Medulla oblongata (tissue), 1 donor: Measurements from ENCODE around the gene FKBP10.
A peak's percentile ranks its signal among the peaks of the same experiment; 100 is the strongest.

Experiments
- DNase-seq: peaks from one replicate; pipeline ENCODE4 v3.0.0-alpha.2; 2015; ENCODE audit errors: extremely low spot score

The FKBP10 gene

DNA sequence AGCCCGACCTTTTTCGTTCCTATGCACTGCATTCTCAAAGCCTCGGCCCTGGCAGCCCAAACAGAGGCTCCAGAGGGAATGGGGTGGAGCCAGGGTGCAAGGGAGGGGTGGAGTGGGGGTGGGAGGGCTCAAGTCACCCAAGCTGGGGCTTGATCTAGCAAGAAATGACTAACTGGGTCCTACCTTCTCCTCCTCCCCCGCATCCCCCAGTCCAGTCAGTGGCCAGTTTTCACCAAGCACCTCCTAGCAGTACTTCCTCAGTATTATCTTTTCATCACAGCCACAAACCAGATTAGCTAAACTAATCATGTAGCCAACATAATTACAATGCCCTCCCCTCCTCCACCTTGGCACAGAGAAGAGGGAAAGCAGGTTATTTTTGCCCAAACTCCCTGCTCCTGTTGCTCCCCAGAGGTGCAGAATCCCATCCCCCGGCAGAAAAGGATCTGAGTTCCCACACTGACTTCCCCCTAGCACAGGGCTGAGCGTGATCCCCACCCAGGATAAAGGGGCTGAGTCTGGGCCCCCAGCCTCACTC lies 28.5 kb upstream of the FKBP10 start:
- DNase-seq = no peak

DNA sequence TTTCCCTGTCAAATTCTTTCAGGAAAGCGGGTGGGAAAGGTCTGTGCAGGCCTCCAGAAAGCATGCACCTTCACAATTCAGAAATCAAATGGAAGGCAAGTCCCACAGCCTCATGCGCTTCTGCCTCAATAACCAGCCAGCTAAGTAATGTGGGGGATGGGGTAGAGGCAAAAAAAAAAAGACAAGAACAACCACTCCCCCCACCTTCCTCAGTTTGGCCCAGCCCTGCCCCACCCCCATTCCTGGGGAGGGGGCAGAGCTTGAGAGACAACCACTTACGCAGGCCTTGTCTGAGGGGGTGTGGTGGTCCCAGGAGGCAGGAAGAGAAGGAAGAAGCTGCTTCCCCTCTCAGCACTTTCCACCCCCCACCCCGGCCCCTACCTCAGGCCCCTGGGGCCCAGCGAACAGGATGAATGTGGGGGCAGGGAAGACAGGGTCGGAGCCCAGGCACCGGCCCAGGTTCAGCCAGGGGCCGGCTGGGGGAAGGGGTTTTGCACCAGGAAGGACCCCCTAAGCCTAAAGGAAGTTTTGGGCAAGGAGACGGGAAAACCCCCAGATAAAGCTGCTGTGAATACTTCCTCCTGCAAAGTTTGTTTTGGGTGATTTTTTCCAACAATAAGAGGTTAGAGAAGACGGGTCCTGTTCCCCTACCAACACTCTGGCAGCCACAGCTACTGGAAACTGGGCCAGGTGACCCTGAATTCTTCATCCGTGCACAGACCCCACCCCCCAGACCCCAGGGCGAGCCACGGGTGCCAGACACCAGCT lies 27.5 kb upstream of the FKBP10 start:
- DNase-seq = no peak

DNA sequence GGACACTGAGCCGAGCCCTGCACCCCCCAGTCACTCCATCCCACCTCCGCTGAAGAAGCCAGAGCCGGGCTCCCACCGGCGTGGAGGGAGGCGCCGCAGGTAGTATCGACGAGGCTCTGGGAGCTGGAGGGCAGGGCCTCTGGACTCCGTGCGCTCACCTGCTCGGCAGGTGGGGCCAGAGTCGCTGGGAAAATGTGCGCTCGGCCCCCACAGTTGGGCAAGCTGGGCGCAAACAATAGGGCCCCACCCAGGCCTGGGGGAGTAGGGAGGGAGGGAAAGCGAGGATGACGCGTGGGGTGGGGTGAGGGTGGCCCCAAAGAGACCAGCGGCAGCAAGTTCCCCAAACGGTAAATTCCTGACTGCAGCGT lies 27.0 kb upstream of the FKBP10 start:
- no peak for DNase-seq

DNA sequence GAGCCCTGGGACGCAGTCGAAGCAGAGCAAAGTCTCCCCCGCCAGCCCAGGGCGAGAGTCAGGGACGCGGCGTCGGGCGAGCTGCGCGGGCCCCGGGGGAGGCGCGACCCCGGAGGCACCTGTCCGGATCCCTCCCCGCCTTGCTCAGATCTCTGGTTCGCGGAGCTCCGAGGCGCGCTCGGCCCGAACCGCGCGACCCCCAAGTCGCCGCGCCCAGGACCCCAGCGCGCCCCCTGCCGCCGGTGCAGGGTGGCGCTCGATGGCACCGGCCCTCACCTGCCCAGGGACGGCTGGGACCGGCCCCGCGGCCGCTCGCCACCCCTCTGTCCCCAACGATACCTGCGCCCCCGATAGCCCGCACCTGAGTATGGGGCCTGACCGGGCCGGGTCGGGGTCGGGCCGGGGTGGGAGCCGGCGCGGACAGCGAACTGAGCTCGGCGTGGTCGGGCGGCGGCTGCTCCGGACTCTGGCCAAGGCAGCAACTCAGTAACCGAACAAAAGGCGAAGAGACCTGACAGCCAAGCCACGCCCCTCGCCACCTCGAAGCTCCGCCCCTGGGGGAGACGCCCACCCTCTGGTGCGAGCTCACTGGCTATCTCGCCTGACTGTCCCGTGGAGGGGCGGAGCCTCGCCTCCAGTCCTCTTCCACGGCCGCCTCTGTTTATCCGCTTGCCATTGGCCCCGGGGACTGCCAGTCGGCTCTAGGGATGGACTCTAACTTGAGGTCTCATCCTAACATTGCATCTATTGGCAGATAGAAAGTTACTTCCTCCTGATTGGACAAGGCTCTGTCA lies 26.4 kb upstream of the FKBP10 start, which contains the start of gene JUP:
TSS of gene JUP (minus strand) at position 485 of the 794 bp plus-strand sequence. CDS start 14,857 bp downstream, outside the sequence.
- peak; percentile 100 for DNase-seq

DNA sequence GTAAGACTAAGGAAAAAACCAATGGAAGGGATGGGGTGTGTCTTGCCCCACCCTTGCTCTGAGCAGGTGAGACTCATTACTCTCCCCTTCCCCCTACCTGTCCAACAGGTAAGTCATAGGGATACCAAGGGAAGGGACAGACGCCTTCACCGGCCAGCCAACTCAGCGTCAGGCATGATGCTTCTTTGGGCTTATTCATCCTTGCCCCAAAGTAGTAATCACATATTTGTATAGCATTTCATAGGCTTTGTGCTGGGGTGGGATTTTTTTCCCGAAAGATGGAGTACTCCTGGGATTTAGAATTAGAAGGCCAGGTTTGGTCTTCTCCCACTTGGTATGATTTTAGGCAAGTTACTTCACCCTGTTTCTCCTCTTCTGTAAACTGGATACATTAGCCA lies 25.8 kb upstream of the FKBP10 start:
- no peak for DNase-seq

DNA sequence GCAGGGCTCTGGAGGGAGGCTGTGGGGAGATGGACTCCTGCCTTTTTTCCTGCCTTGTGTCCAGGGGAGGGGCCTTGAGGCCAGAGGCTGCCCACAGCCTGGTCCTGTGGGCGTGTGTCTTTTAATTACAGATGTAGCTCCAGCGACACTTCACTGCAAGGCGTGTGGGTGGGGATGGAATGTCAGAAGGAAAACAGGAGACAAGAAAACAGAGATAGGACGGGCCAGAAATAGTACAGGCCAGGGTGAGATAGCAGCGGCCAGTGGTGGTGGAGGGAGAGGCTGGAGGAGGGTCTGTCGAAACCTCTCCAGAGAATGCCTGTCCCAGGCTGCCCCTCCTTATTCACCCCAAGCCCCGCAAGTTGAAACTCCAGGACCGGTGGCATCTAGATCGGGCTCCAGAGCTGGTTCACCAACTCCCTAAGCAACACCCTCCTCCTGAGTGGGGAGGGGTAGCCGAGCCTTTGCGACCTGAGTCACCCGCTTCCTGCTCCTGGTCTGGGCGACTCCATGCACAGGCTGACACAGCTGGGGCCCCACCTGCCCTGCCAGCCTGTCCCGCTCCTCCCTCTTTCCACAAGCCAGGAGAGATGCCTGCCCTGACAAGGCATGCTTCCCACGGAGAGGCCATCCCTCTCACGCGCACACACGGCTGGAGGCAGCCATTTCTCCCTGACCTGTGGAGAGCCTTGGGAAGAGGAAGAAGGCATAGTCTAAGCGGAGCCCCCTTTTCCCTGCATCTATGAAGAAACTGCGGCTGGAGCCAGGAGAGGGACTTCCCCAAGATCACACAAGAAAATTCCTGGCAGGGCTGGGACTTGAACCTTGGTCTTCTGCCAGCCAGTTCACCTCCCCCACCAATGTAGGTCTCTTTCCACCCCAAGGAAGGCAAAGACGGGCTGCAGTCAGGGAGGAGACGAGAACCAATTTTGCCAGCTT lies 19.7 kb upstream of the FKBP10 start:
- DNase-seq = no peak

DNA sequence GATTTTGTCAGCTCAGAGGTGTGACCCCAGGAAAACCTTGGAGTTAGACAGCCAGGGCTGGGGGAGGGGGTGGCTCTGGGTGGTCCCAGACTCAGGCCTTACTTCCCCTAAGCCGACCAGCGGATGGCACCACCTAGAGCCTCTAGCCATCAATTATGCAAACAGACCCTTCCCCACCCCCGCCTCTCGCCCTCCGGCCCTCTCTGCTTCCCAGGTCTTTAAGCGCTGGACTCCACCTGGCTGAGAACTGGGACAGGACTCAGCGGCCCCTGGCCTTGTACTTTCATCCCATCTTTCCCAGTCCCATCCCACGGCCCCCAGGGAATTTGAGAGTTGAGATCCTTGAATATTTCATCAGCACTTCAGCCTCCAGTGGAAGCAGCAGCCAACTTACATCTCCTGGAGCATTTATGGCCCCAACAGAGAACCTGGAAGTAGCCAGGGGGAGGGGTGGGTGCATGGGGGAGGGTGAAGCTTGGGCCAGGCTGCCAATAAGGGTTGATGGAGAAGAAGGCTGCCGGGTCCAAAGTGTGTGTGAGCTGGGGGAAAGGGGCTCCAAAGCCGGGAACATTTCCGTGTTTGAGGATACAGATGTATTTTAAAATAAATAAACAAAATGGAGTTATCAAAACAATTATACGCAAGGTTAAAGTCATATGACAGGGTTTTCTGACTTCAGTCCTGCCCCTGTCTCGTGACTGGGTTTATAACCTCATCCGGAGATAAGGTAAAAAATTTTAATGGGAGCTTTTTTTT lies 18.8 kb upstream of the FKBP10 start:
- no peak for DNase-seq

DNA sequence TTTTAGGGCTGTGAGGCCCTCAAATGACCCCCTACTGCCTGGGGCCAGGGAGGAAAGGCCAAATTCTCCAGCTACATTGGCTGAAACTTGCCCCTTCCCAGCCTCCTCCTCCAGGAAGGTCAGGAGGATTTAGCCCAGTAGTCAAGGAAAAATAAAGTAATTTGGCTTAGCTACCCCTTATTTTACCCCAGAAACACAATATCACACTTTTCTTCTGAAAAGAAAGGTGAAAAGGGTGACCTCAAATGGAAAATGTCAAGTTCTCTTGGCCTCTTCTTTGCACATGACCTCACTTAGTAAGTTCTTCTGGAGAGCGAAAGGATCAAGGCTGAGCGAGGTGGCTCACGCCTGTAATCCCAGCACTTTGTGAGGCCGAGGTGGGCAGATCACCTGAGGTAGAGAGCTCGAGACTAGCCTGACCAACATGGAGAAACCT lies 18.2 kb upstream of the FKBP10 start:
- no peak for DNase-seq

DNA sequence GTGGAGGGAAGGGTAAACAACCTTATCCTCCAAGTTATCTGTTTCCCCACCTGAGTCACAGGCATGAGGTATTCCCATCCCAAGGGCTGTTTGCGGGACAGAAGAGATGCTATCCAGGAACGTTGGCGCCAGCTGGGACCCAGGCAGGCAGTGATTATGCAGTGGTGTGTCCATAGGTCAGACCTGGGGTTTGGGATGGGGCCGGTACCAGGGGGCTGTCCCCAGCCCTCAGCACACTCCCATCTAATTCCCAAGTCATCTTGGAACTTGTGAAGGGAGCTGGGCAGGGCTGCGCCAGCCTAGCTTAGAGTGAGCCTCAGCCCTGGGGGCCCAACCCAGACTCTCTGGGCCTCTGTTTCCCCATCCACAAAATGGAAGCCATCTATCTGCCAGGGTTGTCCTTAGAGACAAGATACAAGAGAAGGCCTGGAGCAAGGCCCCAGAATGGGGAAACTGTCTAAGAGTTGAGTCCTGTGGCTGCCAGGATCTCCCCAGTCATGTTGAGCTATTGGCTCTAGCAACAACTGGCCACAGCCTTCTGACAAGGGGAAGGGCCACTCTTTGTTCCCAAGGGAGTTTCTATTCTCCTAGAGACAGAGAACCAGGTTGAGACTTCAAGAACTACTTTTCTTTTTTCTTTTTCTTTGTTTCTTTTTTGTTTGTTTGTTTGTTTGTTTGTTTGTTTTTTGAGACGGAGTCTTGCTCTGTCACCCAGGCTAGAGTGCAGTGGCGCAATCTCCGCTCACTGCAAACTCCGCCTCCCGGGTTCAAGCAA lies 16.5 kb upstream of the FKBP10 start:
- DNase-seq = no peak

DNA sequence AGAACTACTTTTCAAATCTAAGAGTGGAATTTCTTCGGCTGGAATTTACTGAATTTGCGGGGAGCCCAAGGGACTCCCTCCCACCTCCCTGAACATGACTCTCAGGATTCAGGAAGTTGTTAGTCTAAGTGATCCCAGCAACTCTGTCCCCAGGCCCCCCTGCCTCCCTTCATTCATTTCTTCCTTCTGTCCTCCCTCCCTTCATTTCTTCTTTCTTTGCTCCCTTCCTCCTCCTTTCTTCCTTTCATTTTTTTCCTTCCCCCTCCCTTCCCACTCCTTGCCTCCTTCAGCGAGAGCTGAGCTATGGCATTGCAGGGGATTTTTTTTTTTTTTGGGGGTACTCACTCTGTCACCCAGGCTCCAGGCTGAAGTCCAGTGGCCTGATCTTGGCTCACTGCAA lies 15.4 kb upstream of the FKBP10 start:
- no peak for DNase-seq

DNA sequence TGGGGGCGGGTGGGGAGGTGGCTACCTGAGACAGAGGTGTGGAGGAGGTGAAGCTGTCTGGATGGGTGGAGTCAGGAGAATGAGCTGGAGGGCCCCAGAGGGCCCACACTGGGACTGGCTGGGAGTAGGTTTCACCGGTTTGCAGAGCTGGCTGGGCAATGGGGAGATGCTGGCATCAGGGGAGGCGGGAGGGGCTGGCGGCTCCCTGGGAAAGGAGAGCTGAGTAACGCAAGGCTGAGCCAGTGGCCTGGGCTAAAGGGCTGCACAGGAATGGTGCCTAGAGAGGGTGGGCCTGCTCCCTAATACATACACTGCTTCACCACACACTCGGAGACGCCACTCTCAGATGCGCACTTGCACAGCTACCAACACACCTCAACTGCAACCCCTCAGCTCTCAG lies 13.4 kb upstream of the FKBP10 start:
- no peak for DNase-seq

DNA sequence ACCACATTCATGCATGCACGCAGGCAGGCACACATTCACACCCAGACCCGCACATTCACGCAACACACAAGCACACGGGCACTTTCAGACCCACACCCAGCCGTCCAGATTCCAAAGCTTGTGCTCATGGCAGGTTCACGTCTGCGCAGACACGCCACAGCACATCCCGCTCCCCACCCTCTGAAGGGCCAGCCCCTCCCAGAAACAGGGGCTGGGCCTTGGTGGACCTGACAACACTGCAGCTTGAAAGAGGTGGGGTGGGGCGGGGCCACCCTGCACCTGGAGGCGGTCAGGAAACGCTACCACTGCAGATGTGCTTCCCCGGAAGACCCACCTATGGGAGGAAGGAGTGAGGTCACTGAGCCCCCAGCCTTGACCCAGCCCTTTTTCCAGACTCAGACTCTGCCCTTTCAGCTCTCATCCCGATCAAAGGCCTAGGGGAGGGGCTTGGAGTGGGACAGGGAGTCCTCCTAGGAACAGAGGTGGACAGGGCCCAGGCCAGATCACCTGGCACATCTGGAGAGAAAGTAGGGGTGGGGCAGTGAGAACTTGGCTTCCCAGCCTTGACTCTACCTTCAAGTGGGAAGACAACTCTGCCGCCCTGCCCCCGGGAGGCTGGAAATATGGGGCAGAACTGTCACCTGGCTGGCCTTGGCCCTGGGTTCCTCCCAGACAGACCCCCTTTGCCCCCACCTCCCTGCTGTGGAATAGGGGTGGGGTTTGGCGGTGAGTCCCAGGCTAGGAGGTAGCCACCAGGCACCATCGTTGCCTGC lies 12.0 kb upstream of the FKBP10 start:
- DNase-seq = no peak

DNA sequence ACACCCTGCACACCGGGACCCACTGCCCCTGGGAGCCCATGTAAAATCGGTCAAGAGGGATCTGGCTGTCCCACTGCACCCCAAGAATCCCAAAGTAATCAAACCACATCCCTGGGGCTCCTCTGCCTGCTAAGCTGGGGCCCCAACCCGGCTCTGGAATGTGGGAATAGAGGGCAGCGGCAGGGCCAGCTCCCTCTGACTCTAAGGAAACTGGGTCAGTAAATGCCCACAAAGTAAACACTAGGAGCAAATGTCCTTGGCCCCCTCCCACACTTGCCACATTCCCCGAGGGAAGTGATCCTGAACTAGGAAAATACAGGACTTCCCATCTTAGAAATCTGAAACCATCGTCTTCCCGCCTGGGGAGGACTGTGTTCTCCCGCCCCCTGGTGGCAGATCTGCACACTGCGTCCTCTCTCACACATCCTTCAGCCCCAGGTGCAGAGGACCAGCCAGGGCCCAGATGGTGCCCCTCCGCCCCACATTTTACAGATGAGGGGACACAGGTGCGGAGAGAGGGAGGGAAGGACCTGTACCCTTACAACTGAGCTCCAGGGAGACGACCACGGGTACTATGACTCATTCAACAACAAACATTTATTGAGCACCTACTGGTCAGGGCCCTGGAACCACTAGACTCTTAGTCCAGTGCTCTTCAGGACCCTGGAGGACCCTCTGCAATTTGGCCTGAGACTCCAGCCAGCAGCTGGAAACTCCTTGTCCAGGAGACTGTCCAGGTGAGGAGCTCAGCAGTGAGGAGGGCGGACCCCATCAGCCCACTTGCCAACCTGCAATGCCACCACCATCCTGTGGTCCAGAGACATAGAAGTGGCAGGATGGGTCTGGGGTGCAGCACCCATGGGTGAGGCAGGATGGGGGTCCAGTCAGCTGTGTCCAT lies 11.2 kb upstream of the FKBP10 start:
- peak; percentile 86 for DNase-seq

DNA sequence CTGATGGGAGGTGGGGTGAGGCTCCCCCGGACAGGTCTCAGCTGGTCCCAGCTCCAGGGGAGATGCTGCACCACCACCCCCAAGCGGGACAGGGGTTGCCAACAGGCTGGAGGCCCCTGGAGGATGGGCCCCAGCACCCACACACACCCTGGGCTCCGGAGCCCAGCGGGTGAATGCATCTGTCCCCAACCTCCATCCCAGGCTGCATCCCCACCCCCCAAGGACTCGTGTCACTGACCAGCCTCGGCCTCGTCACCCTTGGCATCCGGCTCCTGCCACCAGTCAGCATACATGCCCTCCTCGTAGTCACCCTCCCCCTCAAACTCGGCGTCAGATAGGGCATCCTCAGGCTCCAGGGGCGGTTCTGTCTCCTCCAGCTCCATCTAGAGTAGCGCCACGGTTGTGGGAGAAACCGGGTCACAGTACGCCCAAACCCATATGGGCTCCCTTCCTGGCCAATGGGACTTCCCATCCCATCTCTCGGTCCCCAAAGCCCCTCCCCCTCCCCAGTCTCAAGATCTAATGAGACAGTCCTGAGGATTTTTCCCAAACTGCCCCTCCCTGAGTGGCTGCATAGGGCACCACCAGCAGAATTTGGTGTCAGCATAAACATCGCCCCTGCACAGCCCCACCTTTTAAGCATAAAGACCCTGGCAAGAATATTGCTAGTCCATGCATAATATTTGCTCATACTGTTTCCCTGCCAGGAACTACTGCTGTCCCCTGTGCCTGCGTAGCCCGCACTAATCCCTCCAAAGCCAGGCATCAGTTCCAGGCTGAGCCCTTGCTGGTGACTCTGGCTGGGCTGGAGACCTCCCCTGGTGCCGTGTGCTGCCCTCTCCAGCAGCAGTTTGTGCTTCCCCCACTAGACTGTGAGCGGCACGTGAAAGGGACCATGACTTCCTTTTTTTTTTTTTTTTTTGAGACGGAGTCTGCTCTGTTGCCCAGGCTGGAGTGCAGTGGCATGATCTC lies 9.5 kb upstream of the FKBP10 start:
- DNase-seq = no peak

DNA sequence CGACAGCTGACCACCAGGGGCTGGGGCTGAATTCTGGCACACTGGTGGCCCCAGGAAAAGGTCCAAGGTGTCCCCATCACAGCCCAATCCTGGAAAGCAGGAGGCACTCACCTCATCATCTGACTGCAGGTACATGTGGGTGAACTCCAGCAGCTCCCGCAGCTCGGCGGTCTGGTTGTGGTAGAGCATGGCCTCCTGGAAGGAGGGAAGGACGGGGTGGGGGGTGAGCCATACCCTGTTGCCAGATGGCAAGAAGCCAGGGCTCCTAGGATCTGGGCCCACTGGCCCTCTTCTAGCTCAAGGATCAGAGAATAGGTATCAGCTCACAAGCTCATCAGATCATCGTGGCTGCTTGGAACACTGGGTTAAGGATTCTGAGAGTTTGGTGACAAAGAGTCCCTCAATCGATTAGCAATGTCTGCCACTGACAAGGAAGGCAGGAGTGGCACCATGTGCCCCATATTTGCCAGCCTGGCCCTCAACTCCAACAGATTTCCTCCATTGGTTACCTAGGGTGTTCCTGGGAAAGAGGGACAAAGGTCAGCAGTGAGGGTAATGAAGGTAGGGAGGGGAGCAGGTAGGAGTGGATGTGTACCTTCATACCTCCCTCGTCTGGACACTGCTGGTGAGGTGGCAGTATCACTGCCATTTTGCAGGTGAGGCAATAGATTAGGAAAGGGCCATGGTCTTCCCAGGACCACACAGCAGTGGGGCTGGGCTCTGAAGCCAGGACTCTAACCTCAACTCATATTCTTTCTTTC lies 5.9 kb upstream of the FKBP10 start:
- DNase-seq = no peak
